NT2/D1 (cell line): ENCODE data around the gene DAPP1.

Source experiments
- SUZ12 ChIP-seq: IDR thresholded peaks from 2 replicates; pipeline ENCODE4 v1.6.1; 2011; ENCODE audit not compliant: insufficient read length, insufficient read depth; ENCODE audit errors: extremely low read depth
- YY1 ChIP-seq: IDR thresholded peaks from 2 replicates; pipeline ENCODE4 v1.6.1; 2011; ENCODE audit not compliant: insufficient read length, insufficient read depth
- ZNF274 ChIP-seq: IDR thresholded peaks from 2 replicates; pipeline ENCODE4 v1.6.1; 2011; ENCODE audit warnings: mild to moderate bottlenecking, low read depth, low read length

GRCh38 chr4:99801005-99801699 is 15.5 kb upstream of the DAPP1 start:
- no peak for TF ChIP-seq SUZ12
- no peak for TF ChIP-seq ZNF274
- TF ChIP-seq YY1, result no peak
